RWPE2 (cell line): ENCODE results near the gene FAM20C.
"Not testable (repeated sequence)": the region's sequence is repeated elsewhere in the genome, so short reads cannot be mapped to it uniquely, and the experiment has no call there.

Experiments
- ATAC-seq: fragments of 200-7000 bp; cut with Tn5 transposase; 3 replicates; pipeline ENCODE4 v1.9.1; 2021; ENCODE audit warnings: low read depth
- DNase-seq: peaks from one replicate; pipeline ENCODE4 v3.0.0-alpha.2; 2020; ENCODE audit warnings: low spot score
- H3K27ac ChIP-seq: fragments of 450-650 bp; 2 replicates; pipeline ENCODE4 v1.5.1; 2017; ENCODE audit warnings: mild to moderate bottlenecking; ENCODE audit not compliant: poor library complexity, severe bottlenecking
- H3K27me3 ChIP-seq: fragments of 250-450 bp; sonication (Bioruptor Pico); 2 replicates; pipeline ENCODE4 v1.5.1; 2021; ENCODE audit warnings: mild to moderate bottlenecking, moderate library complexity; ENCODE audit not compliant: insufficient read depth, poor library complexity, severe bottlenecking
- H3K36me3 ChIP-seq: fragments of 250-450 bp; sonication (Bioruptor Pico); 2 replicates; pipeline ENCODE4 v1.5.1; 2020; ENCODE audit warnings: low read depth, mild to moderate bottlenecking, moderate library complexity
- H3K4me1 ChIP-seq: fragments of 250-450 bp; sonication (Bioruptor Pico); 2 replicates; pipeline ENCODE4 v1.5.1; 2021; ENCODE audit warnings: mild to moderate bottlenecking, moderate library complexity; ENCODE audit not compliant: insufficient read depth, poor library complexity, severe bottlenecking
- H3K4me3 ChIP-seq: fragments of 250-450 bp; sonication (Bioruptor Pico); 2 replicates; pipeline ENCODE4 v1.5.1; 2021; ENCODE audit warnings: mild to moderate bottlenecking, moderate library complexity; ENCODE audit not compliant: severe bottlenecking
- H3K9me3 ChIP-seq: fragments of 250-450 bp; sonication (Bioruptor Pico); 2 replicates; pipeline ENCODE4 v1.5.1; 2021; ENCODE audit warnings: mild to moderate bottlenecking, moderate library complexity; ENCODE audit not compliant: severe bottlenecking
- TF ChIP-seq, protein P1 (sequence below): fragments of 450-650 bp; IDR thresholded peaks from one replicate; pipeline ENCODE4 v1.5.1; 2017; ENCODE audit warnings: mild to moderate bottlenecking, moderate library complexity; ENCODE audit not compliant: poor library complexity, severe bottlenecking

The FAM20C gene

DNA sequence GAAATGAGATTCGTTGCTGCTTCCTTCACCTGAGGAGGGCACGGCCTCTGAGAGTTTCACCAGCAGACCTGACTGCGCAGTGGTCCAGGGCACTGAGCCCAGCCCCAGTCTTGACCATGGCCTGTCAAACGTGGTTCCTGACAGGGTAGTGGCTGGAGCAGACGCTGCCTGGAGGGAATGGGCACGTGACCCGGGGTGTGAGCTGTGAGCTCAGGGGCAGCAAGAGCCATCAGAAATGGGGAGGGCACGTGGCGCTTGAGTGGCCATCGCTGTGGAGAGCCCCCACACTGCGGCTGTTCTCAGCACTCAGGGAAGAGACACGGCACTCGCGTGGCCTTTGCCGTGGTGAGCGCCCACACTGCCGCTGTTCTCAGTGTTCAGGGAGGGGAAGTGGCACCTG is 12.0 kb downstream of the FAM20C start:
- ATAC-seq = no peak
- Histone ChIP-seq H3K9me3 (no peaks in the 10 kb centered on the region), H3K27me3 (no peaks in the 10 kb centered on the region), H3K27ac (no peak overlapping the region), H3K4me1 (no peaks in the 10 kb centered on the region), H3K36me3 (peaks cover 45% of the 10 kb centered on the region), H3K4me3 (no peak overlapping the region)
- TF ChIP-seq, protein P1, sequence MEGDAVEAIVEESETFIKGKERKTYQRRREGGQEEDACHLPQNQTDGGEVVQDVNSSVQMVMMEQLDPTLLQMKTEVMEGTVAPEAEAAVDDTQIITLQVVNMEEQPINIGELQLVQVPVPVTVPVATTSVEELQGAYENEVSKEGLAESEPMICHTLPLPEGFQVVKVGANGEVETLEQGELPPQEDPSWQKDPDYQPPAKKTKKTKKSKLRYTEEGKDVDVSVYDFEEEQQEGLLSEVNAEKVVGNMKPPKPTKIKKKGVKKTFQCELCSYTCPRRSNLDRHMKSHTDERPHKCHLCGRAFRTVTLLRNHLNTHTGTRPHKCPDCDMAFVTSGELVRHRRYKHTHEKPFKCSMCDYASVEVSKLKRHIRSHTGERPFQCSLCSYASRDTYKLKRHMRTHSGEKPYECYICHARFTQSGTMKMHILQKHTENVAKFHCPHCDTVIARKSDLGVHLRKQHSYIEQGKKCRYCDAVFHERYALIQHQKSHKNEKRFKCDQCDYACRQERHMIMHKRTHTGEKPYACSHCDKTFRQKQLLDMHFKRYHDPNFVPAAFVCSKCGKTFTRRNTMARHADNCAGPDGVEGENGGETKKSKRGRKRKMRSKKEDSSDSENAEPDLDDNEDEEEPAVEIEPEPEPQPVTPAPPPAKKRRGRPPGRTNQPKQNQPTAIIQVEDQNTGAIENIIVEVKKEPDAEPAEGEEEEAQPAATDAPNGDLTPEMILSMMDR = no peak
- DNase-seq = no peak

DNA sequence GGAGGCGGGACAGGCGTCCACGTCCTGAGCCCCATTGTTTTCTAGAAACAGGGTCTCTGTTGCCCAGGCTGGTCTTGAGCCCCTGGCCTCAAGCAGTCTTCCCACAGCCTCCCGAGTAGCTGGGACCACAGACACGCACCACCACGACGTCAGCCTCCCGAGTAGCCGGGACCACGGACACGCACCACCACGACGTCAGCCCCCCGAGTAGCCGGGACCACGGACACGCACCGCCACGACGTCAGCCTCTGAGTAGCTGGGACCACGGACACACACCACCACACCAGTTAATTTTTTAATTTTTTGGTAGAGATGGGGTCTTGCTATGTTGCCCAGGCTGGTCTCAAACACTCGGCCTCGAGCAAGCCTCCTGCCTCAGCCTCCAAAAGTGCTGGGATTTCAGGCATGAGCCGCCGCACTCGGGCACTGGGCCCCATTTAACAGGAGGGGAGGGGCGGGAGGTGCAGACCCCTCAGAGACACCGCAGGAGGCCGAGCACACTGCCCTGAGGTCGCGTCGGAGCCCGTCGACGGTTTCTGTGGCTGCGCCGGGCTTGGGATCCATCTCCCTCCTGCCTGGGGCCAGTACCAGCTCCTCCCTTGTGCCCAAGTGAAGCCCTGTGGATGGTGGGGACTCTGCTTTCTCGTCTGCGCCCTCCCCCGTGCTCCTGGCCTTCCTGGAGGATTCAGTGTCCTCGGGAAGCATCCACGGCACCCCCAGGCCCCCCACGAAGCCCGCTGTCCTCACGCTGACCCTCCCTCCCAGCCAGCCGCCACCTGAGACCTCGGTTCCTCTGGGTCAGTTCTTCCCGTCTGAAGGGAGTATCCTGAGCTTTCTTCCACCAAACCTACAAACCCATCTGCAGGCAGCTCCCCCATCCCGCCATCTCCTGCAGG is 13.0 kb downstream of the FAM20C start:
- no peak for ATAC-seq
- H3K9me3 ChIP-seq = no peaks in the 10 kb centered on the region

DNA sequence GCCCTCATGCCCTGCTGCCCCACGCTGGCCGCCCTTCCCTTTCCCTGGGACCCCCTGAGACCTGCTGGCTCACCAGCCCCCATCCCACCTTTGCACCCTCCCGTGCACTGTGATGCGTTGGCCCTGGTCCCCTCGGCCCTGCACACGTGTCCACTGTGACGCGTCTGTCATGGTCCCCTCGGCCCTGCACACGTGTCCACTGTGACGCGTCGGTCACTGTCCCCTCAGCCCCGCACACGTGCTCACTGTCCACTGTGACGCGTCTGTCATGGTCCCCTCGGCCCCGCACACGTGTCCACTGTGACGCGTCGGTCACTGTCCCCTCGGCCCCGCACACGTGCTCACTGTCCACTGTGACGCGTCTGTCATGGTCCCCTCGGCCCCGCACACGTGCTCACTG is 14.0 kb downstream of the FAM20C start:
- H3K27ac ChIP-seq, DNase-seq, H3K9me3 ChIP-seq, H3K27me3 ChIP-seq, H3K4me1 ChIP-seq, H3K4me3 ChIP-seq, ATAC-seq: not testable (repeated sequence)
- H3K36me3 ChIP-seq = peaks cover 39% of the 10 kb centered on the region

More for the DNA sequence above, 13.0 kb downstream of the FAM20C start:
- TF ChIP-seq, protein P1 = no peak
- no peaks in the 10 kb centered on the region for H3K4me1 ChIP-seq
- H3K36me3 ChIP-seq = peaks cover 48% of the 10 kb centered on the region
- no peak overlapping the region for H3K27ac ChIP-seq
- H3K27me3 ChIP-seq = no peaks in the 10 kb centered on the region
- H3K4me3 ChIP-seq = no peak overlapping the region
- peak; percentile 91 for DNase-seq

DNA sequence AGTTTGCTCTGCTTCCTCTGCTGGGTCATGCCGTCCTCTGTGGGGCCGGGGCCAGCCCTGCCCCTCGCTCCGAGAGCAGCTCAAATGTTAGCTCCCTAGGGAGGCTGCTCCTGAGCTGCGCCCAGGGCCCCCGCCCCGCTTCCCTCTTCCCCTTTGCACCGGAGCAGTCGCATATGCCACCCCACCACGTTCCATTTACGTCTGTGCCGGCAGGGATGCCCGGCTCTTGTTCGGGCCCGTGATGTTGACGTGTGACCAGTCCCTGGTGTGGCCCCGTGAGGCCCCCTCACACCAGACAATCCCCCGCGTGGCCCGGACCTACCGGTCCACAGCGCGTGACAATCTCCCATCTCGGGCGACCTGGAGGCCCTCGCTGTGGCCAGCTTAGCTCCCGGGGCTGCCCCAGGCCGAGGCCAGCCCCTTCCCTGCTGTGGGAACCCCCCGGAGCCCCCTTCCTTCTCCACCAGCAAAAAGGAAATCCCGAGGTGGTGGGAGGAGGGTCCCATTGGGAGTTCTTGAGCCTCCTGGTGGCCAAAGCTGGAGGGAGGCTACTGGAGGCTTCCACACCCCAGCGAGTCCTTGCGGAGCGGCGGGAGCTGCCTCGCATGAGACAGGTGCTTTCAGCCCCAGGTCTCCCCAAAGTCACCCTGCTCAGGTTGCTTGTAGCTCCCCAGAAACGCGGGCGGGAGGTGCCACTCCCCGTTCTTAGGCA is 15.2 kb downstream of the FAM20C start:
- ATAC-seq (no peak), DNase-seq (no peak)
- Histone ChIP-seq H3K27me3 (no peaks in the 10 kb centered on the region), H3K27ac (no peak overlapping the region), H3K4me1 (no peaks in the 10 kb centered on the region), H3K4me3 (no peak overlapping the region), H3K9me3 (no peaks in the 10 kb centered on the region), H3K36me3 (peaks cover 39% of the 10 kb centered on the region)
- TF ChIP-seq, protein P1 = peak; percentile 13

DNA sequence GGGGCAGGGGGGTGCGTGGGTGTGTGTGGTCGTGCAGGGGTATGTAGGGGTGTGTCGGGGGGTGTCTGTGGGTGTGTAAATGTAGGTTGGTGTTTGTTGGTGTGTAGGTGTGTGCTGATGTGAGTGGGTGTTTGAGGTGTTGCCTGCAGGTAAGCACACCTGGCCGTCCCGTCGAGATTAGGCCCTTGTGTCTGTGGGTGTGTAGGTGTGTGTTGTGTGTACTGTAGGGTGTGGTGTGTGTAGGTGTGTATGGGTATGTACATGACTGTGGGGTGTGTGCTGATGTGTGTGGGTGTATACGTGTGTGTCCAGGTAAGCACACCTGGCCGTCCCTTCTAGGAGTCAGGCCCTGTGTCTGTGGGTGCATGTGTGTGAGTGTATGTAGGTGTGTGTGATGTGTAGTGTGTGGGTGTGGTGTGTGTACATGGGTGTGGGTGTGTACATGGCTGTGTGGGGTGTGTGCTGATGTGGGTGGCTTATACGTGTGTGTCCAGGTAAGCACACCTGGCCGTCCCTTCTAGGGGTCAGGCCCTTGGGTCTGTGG is 15.8 kb downstream of the FAM20C start:
- H3K9me3 ChIP-seq = no peaks in the 10 kb centered on the region
- no peaks in the 10 kb centered on the region for H3K4me1 ChIP-seq
- DNase-seq (no peak), ATAC-seq (no peak)
- TF ChIP-seq, protein P1 = no peak
- H3K4me3 ChIP-seq = no peak overlapping the region
- H3K27ac ChIP-seq = no peak overlapping the region
- H3K36me3 ChIP-seq = peaks cover 39% of the 10 kb centered on the region
- no peaks in the 10 kb centered on the region for H3K27me3 ChIP-seq
